DND-41 (cell line): ENCODE data around the gene ETFA.

Experiments used
- CTCF ChIP-seq: IDR thresholded peaks from 2 replicates; pipeline ENCODE4 v1.5.1; 2012; ENCODE audit warnings: borderline replicate concordance, low read length, moderate library complexity, mild to moderate bottlenecking; ENCODE audit not compliant: poor library complexity, severe bottlenecking; ENCODE audit errors: extremely low read depth
- EZH2 ChIP-seq: IDR thresholded peaks from 3 replicates; pipeline ENCODE4 v1.6.1; 2012; ENCODE audit warnings: borderline replicate concordance, low read depth, mild to moderate bottlenecking, moderate library complexity, low read length, inconsistent platforms; ENCODE audit not compliant: severe bottlenecking

GRCh38 chr15:76165951-76166350, 145.3 kb downstream of the ETFA start:
- TF ChIP-seq CTCF (no peak), EZH2 (no peak)
